NCI-H187 (cell line): ENCODE results near the gene DNMT3B.

Experiments
- DNase-seq, 2 experiments: peaks; one replicate each; lab custom pipeline; 2025; lab: John Stamatoyannopoulos, UW

The DNMT3B gene

DNA sequence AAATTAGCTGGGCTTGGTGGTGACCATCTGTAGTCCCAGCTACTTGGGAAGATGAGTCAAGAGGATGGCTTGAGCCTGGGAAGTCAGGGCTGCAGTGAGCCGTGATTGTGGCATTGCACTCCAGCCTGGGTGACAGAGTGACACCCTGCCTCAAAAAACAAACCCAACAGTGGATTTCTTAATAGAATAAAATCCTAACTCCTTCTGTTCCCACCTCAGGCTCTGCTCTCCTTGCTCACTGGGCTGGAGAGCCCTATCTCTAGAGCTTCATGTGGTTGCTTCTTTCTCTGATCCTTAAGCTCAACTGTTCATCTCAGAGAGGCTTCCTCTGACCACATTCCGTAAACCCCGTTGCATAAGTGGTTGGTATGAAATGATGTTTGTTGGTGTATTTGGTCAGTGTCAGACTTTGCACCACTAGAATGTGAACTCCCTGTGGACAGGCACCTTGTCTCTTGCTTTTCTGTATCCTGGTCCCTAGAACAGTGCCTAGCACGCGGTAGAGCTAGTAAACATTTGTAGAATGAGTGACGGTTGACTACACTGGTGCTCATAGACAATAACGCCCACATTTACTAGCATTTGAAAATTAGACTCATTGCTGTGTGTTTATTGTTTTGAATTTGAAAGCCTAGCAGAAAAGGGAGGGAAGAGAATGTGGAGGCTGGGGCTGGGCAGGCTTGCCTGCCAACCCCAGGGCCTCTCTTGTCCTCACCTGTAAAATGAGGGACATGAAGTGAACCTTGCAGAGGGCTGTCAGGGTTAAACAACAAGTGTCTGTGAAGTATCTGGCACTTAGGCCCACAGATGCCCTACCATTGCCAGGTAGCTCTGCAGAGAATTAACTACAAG, 61.8 kb downstream of the DNMT3B start:
- DNase-seq: no peak

DNA sequence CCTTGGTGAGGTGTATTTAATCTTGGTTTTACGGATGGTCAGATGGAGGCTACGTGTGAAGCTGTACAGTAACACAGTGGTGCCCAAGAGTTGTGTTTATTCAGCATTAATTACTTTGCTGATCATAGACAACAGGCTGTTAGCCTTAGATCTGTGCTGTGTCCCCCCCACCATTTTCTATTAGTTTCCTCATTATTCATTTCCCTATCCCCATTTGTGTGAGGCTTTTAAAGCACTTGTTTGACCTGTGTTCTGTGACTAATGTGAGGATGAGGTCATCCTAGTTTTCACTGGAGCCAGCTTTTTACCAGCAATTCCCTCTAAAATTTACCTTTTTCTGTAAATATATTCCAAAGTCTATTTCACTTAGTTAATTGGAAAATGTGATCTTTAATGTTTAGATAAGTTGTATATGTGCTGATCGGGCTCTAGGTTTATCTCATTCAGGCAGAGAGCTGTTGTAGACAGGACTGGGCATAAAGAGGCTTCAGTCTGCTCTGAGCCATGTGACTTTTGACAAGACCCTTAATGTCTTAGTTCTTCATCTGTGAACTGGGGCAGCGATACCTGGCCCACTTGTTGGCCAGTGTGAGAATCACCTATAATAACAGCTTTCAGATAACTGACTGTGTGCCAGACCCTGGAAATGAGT, 66.0 kb downstream of the DNMT3B start:
- DNase-seq: no peak

DNA sequence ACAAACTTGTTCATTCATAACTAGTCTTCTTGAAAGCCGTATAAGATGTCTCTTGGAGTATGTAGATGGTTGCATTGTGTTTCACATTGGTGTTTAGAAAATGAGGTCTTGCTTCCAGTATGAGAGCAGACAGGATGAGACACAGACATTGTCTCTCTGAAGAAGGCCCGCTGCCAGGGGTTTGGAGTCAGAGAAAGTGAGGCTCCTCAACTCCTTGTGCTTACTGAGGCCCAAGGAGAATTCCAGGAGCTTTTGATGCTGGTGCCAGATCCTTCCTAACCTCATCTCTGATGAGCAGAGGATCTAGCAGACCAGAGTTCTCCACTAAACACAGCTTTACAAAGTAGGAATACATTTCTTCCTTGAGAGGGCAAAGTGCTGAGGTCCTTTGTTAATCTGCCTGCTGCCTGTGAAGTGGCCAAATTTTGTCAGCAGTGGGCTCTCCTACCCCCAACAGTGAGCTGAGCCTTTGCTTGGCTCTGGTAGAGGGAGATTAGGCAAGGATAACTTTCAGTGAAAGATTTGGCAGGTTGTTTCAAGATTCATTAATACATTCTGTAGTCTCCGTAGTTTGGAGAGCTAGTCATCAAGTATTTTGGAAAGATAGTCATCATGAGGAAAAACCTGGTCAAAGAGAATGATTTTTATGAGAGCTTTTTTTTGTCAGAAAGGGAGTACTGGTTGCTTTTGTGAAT, 67.3 kb downstream of the DNMT3B start:
- DNase-seq: no peak

DNA sequence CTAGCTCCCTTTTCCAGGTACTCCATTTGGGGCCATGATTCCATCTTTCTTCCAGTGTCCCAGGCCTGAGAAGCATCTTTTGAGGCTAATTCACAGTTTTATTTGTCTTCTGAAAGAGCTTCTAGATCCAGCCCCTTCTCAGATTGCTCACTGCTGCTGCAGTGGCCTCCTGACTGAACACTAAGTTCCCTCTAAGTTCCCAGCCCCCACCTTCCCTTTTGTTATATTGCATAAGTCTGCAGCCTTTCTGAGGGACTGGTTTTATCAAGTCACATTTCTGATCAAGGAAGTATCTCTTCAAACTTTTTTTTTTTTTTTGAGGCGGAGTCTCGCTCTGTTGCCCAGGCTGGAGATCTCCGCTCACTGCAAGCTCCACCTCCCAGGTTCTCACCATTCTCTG, 68.3 kb downstream of the DNMT3B start:
- DNase-seq: no peak

DNA sequence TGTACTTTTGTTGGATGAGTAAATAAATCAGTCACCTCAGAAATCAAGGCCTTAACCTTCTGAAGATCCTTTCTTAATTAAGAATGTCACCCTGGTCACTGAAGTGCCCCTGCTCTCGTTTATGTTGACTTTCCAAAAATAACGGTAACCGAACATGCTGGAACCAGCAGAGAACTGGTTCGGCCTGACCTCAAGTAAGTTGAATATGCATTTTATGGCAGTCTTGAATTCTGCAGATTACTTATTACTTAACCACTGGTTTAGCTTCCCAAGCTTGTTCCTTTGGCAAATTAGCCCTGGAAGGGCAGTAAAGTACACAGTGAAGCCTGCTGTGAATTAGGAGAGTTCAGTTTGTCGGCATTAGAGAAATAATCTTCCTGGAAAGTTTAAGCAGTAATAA, 69.8 kb downstream of the DNMT3B start:
- DNase-seq: no peak

DNA sequence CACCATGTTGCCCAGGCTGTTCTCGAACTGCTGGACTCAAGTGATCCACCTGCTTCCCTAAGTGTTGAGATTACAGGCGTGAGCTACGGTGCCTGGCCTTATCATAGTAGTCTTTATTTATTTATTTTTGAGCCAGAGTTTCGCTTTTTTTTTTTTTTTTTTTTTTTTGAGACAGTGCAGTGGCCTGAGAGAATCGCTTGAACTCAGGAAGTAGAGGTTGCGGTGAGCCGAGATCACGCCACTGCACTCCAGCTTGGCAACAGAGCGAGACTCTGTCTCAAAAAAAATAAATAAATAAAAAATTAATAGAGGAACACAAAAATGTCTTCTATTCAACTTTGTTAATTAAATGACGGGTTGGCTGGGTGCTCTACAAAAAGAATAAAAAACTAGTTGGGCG, 70.5 kb downstream of the DNMT3B start:
- no peak for DNase-seq

DNA sequence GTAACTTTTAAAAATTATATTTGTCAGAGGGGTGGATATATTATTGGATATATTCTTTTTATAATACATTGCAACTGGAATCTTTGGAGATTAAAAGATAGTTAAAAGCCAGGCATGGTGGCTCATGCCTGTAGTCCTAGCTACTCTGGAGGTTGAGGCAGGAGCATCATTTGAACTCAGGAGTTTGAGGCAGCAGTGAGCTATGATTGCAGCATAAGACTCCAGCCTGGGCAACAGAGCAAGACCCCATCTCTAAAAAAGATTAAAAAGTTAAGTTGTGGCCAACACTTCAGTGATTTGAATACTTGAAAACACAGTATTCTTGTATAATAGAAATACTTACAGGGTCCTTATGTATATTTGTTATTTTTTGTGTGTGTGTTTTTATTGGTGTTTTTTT, 72.8 kb downstream of the DNMT3B start:
- no peak for DNase-seq

DNA sequence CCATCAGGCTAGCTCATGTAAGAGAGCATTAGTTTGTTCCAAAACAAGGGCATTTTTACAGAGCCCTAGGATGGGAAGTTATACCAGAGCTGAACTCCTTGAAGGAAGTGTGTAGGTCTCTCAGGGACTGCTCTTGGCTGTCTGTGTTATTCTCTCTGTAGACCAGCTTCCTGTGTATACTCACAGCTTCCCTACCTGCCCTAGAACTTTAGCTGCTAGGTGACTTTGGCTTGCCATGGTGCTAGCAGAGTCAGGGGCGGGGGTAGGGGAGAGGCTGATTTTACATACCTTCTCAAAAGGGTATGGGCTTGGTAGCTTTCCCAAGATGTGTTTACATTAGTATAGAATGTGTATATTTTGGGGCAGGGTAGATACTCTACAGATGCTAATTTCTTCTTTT, 75.0 kb downstream of the DNMT3B start:
- DNase-seq: no peak

DNA sequence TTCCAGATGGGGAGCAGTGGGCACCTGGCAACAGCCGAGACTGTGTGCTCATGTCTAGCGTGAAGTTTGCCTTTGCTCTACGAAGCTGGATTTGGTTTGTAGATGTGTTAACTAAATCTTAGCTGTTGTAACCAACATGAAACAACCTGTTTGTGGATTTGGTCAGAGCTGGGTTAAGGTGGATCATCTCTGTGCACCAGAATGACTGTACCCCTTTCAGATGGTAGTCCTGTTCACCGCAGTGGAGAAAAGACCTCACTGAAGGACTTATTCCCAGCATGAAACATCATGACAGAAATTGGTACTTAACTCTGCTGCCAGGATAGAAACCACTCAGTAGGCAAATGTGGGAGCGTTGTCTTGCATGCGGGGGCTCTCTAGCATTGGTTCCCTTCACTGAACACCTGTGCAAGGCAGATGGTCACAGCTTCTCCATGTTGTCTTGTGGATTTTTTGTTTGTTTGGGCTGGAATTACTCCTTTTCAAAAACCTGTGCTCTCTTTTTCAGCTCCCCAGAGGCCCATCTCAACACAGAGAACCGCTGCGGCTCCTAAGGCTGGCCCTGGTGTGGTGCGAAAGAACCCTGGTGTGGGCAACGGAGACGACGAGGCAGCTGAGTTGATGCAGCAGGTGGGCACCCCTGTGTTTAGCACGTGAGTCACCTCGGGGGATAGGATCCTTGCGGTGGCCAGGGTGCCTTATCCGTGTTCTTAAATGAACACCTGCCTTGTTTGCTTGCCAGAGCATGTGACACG, 77.2 kb downstream of the DNMT3B start:
- peak; percentile 8 to 56 for DNase-seq

DNA sequence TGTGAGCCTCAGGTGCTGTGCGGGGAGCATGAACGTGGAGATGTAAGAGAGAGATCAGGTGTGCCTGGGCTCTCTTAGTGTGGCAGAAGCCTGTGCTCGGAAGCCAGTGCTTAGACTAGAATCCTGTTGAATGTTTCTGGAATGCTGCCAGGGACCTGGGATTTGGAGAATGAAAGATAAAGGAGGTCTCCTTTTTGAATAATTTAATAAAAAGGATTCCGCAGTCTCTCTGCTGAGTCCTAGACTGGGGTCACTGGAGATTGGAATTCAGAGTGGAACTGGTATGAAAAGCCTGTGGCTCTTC, 77.7 kb downstream of the DNMT3B start:
- DNase-seq: peak in 1 of 2 experiments; percentile 55

DNA sequence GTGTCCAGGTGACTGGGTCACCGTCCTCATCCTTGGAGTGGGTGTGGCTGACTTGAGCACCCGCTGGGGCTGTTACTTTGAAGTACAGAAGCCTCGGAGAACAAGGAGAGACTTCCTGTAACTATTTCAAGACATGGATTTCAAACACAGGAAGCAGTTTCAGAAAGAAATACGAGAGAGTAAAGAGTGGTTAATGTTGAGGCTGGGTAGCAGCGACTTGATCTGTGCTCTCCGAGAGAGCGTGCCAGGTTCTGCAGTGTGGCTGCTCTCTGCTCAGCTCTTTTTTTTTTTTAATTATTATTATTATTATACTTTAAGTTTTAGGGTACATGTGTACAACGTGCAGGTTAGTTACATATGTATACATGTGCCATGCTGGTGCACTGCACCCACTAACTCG, 79.0 kb downstream of the DNMT3B start:
- DNase-seq: no peak

DNA sequence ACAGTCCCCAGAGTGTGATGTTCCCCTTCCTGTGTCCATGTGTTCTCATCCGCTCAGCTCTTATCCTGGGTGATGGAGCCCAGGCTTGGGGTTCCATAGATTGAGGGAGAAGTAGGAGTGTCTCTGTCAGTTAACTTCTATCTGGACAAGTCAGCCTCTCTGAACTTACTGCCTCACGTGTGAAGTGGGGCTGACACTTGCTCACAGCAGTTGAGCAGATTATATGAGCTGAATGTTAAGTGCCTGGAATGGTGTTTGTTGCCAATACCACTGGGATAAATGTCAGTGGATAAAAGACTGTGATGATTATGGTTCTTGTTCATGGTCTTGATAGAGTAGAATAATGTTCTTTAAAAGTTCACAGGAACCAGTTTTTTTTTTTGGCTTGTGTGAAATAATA, 79.4 kb downstream of the DNMT3B start:
- no peak for DNase-seq

DNA sequence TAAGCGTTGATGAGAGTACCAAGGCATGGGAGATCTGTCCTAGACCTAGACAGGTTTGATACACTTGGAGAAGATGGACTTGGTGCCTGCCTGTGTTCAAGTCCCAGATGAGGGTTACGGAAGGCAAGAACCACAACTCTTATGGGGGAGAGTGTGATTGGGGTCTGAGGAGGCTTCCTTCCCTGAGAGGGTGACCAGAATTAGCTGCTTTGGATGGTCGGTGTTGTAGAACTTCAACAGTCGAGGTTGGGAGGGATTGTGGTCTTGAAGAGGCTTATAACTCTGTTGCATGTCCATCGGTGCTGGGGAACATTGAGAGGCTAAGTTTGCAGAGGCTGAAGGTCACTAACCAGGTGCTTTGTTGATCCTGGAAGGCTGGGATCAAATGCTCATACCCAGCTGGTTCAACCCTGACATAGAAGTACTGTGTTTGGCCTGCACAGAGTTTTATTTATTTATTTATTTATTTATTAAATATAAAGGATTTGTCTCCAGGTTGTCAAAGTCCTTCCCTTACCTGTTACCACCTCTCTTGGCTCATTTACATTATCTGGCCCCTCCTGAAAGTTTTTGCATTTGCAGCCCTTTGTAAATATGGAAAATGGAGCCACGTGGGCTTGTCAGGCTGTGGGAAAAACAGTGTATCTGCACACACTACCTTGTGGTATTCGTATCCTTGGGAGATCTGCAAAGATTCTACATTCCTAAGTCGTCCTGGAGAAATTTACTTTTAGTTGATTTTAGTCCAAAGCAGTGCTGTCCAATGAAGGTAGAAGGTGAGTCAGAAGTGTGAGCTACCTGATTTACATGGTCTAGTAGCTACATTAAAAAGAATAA, 80.7 kb downstream of the DNMT3B start:
- DNase-seq: no peak

DNA sequence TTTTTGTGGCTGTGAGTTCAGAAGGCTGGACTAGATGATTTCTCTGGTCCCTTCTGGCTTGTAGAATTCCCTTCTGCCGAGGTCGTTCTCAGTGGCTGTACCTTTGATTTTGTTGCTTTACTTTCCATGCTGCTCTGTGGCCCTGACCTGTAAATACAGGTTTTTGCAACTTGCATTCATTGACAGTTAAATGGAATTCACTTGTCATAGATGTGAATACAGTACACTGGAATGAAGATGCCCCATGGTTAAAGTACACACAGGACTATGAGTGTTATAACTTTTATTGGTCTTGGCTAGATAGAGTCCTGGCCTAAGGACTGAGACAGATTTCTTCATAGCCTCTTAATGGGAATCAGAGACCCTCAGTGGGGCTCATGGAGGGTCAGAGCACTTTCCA, 83.6 kb downstream of the DNMT3B start:
- no peak for DNase-seq

DNA sequence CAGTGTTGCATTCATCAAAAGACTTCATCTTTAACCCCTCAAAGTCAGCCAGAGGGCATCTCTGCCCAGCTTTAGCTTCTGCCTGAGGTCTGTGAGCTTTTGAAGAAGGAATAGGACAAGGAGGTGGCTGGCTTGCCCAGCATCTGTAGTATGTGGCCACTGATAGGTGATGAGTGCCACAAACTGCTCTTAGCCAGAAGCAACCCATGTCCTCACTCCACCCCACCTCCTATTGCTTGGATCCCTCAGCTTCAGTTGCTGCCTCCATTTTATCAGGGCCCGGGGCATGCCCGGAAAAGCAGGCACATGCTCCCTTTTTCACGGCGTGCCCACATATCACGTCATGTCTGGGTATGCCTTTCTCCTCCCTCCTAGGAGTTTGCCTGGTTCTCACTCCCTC, 84.7 kb downstream of the DNMT3B start:
- DNase-seq: no peak

DNA sequence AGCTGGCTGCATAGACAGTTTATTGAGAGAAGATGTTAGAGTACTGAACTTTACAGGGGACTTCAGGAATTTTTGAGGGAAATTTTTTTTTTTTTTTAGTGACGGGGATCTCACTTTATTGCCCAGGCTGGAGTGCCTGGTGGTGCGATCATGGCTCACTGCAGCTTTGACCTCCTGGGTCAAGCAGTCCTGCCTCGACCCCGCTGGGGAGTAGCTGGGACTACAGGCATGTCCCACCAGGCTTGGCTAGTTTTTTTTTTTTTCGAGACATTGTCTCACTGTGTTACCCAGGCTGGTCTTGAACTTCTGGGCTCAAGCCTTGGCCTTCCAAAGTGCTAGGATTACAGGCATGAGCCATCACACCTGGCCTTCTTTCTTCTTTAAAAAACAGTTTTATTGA, 85.8 kb downstream of the DNMT3B start:
- DNase-seq: no peak

DNA sequence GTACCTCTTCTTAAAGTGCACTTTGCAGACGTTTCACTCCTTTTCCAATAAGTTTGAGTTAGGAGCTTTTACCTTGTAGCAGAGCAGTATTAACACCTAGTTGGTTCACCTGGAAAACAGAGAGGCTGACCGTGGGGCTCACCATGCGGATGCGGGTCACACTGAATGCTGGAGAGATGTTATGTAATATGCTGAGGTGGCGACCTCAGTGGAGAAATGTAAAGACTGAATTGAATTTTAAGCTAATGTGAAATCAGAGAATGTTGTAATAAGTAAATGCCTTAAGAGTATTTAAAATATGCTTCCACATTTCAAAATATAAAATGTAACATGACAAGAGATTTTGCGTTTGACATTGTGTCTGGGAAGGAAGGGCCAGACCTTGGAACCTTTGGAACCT, 86.7 kb downstream of the DNMT3B start:
- DNase-seq: no peak

DNA sequence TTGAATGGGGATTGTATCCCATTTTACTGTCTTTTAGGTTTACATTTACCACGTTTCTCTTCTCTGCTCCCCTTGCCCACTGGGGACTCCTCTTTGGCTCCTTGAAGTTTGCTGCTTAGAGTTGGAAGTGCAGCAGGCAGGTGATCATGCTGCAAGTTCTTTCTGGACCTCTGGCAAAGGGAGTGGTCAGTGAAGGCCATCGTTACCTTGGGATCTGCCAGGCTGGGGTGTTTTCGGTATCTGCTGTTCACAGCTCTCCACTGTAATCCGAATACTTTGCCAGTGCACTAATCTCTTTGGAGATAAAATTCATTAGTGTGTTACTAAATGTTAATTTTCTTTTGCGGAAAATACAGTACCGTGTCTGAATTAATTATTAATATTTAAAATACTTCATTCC, 87.4 kb downstream of the DNMT3B start:
- no peak for DNase-seq

DNA sequence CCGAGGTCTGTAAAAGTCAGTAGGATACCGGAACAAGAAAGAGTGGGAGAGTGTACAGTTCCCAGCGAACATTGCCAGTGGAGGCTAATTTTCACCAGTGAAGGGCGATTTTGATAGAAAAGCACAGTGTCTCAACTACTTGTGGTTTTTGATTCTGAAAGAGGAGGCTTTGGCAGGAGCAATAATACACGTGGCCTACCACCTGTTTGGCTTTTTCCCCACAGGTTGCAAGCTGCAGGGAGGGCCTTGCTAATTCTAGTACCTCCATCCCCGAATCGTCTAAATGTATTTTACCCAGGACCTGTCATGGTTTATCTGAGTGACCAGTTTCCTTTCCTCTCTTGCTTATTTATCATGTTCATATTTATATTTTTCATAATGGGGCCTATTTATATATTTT, 93.2 kb downstream of the DNMT3B start:
- DNase-seq: no peak

DNA sequence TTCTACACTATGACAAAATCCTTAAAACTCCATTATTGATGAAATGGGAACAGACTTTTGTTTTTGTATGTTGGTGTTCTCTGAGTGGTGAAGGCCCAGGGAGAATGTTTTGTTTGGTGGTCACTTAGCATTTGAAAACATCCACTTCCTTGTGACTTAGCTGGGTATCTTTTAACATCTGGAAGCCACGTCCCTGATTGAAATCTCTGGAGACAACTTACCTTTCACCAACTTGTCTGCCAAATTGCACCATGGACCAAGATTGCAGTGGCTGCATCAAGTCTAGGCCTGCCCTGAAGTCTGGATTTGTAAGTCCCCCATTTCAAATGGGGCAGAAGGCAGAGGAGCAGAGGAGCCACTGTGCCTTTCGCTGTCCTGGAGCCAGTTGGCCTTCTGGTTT, 96.0 kb downstream of the DNMT3B start:
- no peak for DNase-seq
